Measurements from ENCODE around the gene SPAAR. TPM values are rescaled to one million over a fixed set of nuclear protein-coding genes. Genes with fewer than 3 reads are reported as not detected.
"Not testable (repeated sequence)": the region's sequence is repeated elsewhere in the genome, so short reads cannot be mapped to it uniquely, and the experiment has no call there.

Gene SPAAR
- total RNA-seq, 1 donor from 2014 or later, result 1.8 TPM

GRCh38 chr9:35904338-35904737 lies 5.0 kb upstream of the SPAAR start:
- no peak for DNase-seq (ENCODE audit: low read depth in 2 of 2)

- DNase-seq (ENCODE audit: low read depth in 2 of 2), result no peak
Observed at GRCh38 chr9:35905051-35905781, 4.1 kb upstream of the SPAAR start.

GRCh38 chr9:35905912-35906679 lies 3.2 kb upstream of the SPAAR start, which contains the start of gene HRCT1:
HRCT1 (plus strand) TSS chr9:35906202; CDS start chr9:35906288, 86 bp downstream.
- DNase-seq (ENCODE audit: low read depth in 2 of 2), result peak; percentile 80 to 89

- DNase-seq (ENCODE audit: low read depth in 2 of 2), result peak; percentile 29 to 45
Observed at GRCh38 chr9:35906923-35907699, 2.2 kb upstream of the SPAAR start.

- peak; percentile 68 to 93 for DNase-seq (ENCODE audit: low read depth in 2 of 2)
Observed at GRCh38 chr9:35907711-35908503, 1.4 kb upstream of the SPAAR start.

- peak in 1 of 2 donors; percentile 35 for DNase-seq (ENCODE audit: low read depth in 2 of 2)
Observed at GRCh38 chr9:35908504-35909125, 675 bp upstream of the SPAAR start.

GRCh38 chr9:35909687-35910612 lies 660 bp downstream of the SPAAR start:
- DNase-seq (ENCODE audit: low read depth in 2 of 2), result peak in 1 of 2 donors; percentile 39

GRCh38 chr9:35910613-35911359 lies 1.5 kb downstream of the SPAAR start:
- DNase-seq (ENCODE audit: low read depth in 2 of 2), result peak; percentile 87 to 88

- no peak for DNase-seq (ENCODE audit: low read depth in 2 of 2)
Observed at GRCh38 chr9:35911690-35912089, 2.4 kb downstream of the SPAAR start.

- DNase-seq (ENCODE audit: low read depth in 2 of 2), result no peak
Observed at GRCh38 chr9:35912791-35913400, 3.6 kb downstream of the SPAAR start.

GRCh38 chr9:35913429-35913828 lies 4.1 kb downstream of the SPAAR start:
- DNase-seq (ENCODE audit: low read depth in 2 of 2), result not testable (repeated sequence)

GRCh38 chr9:35914301-35914807 lies 5.1 kb downstream of the SPAAR start:
- DNase-seq (ENCODE audit: low read depth in 2 of 2), result peak; percentile 63 to 88

GRCh38 chr9:35915681-35916294 lies 6.5 kb downstream of the SPAAR start:
- DNase-seq (ENCODE audit: low read depth in 2 of 2), result no peak

- no peak for DNase-seq (ENCODE audit: low read depth in 2 of 2)
Observed at GRCh38 chr9:35917261-35917660, 8.0 kb downstream of the SPAAR start.

- DNase-seq (ENCODE audit: low read depth in 2 of 2), result no peak
Observed at GRCh38 chr9:35918780-35919179, 9.5 kb downstream of the SPAAR start.

GRCh38 chr9:35919212-35920008 lies 10.1 kb downstream of the SPAAR start:
- DNase-seq (ENCODE audit: low read depth in 2 of 2), result no peak
